PC-9 (cell line): ENCODE data around the gene PXDN. TPM values are rescaled to one million over a fixed set of nuclear protein-coding genes. Genes with fewer than 3 reads are reported as not detected.

ENCODE experiments used
- BruUV-seq: library from RNA; stranded (reverse); fragments of 400-500 nt; replicated peaks from 2 replicates; lab custom pipeline; 2021; lab: Mats Ljungman, UMichigan
- CTCF ChIA-PET: fragments of 300-600 bp; sonication (Branson Sonifier 250); formaldehyde crosslinking; loops from one replicate; lab custom pipeline; 2022; ENCODE audit warnings: antibody characterized with exemption; lab: Charles Lee
- POLR2A ChIA-PET: fragments of 300-600 bp; sonication (Branson Sonifier 250); formaldehyde crosslinking; loops from one replicate; lab custom pipeline; 2022; ENCODE audit warnings: antibody characterized with exemption; ENCODE audit not compliant: unreplicated experiment; lab: Charles Lee
- DNase-seq, 2 experiments: peaks; one replicate each; pipeline versions ENCODE4 v3.0.0 to v3.0.0-alpha.2; 2015 to 2022; ENCODE audit warnings: mixed read lengths in 1 of 2
- H2AFZ ChIP-seq: fragments of 200-600 bp; sonication (generic); 2 replicates; pipeline ENCODE4 v1.8.1; 2017; ENCODE audit warnings: antibody characterized with exemption
- H3F3A ChIP-seq: fragments of 200-600 bp; sonication (generic); 2 replicates; pipeline ENCODE4 v1.8.1; 2017; ENCODE audit warnings: antibody characterized with exemption, mild to moderate bottlenecking, low read depth; ENCODE audit not compliant: insufficient read depth
- H3K27ac ChIP-seq: fragments of 200-600 bp; sonication (generic); 2 replicates; pipeline ENCODE4 v1.6.1; 2016; ENCODE audit warnings: mixed run types
- H3K27me3 ChIP-seq: fragments of 200-600 bp; sonication (generic); 2 replicates; pipeline ENCODE4 v1.6.1; 2016; ENCODE audit warnings: low read depth, mixed run types; ENCODE audit not compliant: insufficient read depth
- H3K36me3 ChIP-seq: fragments of 200-600 bp; sonication (generic); 2 replicates; pipeline ENCODE4 v1.6.1; 2016; ENCODE audit warnings: low read depth, mixed run types
- H3K4me1 ChIP-seq: fragments of 200-600 bp; sonication (generic); replicated peaks from 2 replicates; pipeline ENCODE4 v1.6.1; 2016; ENCODE audit warnings: mixed run types; ENCODE audit not compliant: insufficient read depth
- H3K4me2 ChIP-seq: fragments of 200-600 bp; sonication (generic); 2 replicates; pipeline ENCODE4 v1.6.1; 2017; ENCODE audit warnings: mixed run types
- H3K4me3 ChIP-seq: fragments of 200-600 bp; sonication (generic); 2 replicates; pipeline ENCODE4 v1.6.1; 2016; ENCODE audit warnings: mixed run types
- H3K79me2 ChIP-seq: fragments of 200-600 bp; sonication (generic); 2 replicates; pipeline ENCODE4 v1.6.1; 2017; ENCODE audit warnings: low read depth, mixed run types
- H3K9me2 ChIP-seq: fragments of 200-600 bp; sonication (generic); 2 replicates; pipeline ENCODE4 v1.8.1; 2017; ENCODE audit warnings: mild to moderate bottlenecking; ENCODE audit not compliant: insufficient read depth
- H3K9me3 ChIP-seq: fragments of 200-600 bp; sonication (generic); 2 replicates; pipeline ENCODE4 v1.8.1; 2016; ENCODE audit warnings: low read depth; ENCODE audit not compliant: insufficient read depth
- H4K20me1 ChIP-seq: fragments of 200-600 bp; sonication (generic); 2 replicates; pipeline ENCODE4 v1.8.1; 2017; ENCODE audit not compliant: insufficient read depth
- EZH2 ChIP-seq: fragments of 200-600 bp; sonication (generic); IDR thresholded peaks from 2 replicates; pipeline ENCODE4 v1.8.0; 2017; ENCODE audit warnings: antibody characterized with exemption, low read depth
- intact Hi-C: fragments of 100-400 bp; cut with micrococcal nuclease; formaldehyde crosslinking; loops from one replicate; pipeline ENCODE4 v1.10.0; 2022; ENCODE audit not compliant: unreplicated experiment
- total RNA-seq: library from RNA; stranded (reverse); gene quantifications from 2 replicates; pipeline ENCODE4 v1.2.3, GENCODE V29; 2021
- TF ChIP-seq, protein P1 (sequence below): fragments of 200-600 bp; sonication (generic); conservative IDR thresholded peaks from 2 replicates; pipeline ENCODE4 v1.6.1; 2017; ENCODE audit warnings: mixed run types, antibody characterized with exemption, mild to moderate bottlenecking, moderate library complexity

Gene PXDN
- total RNA-seq, 1 experiment from 2014 or later: 91.1 TPM

- DNase-seq: peak; percentile 77 to 84
- Histone ChIP-seq H3K9me2 (no peaks in the 10 kb centered on the region), H3K36me3 (no peaks in the 10 kb centered on the region), H3K4me1 (peaks cover 23% of the 10 kb centered on the region), H3K27me3 (peaks cover 18% of the 10 kb centered on the region), H3K4me3 (peak overlapping the region; percentile 54; the same call in 1 of the 2 replicates), H4K20me1 (no peaks in the 10 kb centered on the region; the same call in 1 of the 2 replicates), H3K79me2 (no peaks in the 10 kb centered on the region), H2AFZ (no peak overlapping the region), H3K4me2 (peak overlapping the region; percentile 82), H3K27ac (peak overlapping the region; percentile 78), H3F3A (peaks cover 24% of the 10 kb centered on the region), H3K9me3 (no peaks in the 10 kb centered on the region)
- CTCF ChIA-PET: interaction anchor here (1.3 to 1.7 kb wide), 3 partner anchors 34 to 38 kb away, joined by 4 to 6 read pairs (median 5); no protein-coding TSS in a partner anchor
- POLR2A ChIA-PET: interaction anchor here (0.6 kb wide), 1 partner anchor 9 kb away, joined by 5 read pairs; no protein-coding TSS in a partner anchor
- intact Hi-C loops: loop anchor here (1.0 to 5.0 kb wide), 4 partner anchors 33 to 155 kb away; partner anchors contain the start of gene PXDN
- BruUV-seq: no TSS peak
- no peak for TF ChIP-seq EZH2
- TF ChIP-seq, protein P1, sequence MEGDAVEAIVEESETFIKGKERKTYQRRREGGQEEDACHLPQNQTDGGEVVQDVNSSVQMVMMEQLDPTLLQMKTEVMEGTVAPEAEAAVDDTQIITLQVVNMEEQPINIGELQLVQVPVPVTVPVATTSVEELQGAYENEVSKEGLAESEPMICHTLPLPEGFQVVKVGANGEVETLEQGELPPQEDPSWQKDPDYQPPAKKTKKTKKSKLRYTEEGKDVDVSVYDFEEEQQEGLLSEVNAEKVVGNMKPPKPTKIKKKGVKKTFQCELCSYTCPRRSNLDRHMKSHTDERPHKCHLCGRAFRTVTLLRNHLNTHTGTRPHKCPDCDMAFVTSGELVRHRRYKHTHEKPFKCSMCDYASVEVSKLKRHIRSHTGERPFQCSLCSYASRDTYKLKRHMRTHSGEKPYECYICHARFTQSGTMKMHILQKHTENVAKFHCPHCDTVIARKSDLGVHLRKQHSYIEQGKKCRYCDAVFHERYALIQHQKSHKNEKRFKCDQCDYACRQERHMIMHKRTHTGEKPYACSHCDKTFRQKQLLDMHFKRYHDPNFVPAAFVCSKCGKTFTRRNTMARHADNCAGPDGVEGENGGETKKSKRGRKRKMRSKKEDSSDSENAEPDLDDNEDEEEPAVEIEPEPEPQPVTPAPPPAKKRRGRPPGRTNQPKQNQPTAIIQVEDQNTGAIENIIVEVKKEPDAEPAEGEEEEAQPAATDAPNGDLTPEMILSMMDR: no peak
Measured at GRCh38 chr2:1586923-1587840, 157.1 kb downstream of the PXDN start.

DNA sequence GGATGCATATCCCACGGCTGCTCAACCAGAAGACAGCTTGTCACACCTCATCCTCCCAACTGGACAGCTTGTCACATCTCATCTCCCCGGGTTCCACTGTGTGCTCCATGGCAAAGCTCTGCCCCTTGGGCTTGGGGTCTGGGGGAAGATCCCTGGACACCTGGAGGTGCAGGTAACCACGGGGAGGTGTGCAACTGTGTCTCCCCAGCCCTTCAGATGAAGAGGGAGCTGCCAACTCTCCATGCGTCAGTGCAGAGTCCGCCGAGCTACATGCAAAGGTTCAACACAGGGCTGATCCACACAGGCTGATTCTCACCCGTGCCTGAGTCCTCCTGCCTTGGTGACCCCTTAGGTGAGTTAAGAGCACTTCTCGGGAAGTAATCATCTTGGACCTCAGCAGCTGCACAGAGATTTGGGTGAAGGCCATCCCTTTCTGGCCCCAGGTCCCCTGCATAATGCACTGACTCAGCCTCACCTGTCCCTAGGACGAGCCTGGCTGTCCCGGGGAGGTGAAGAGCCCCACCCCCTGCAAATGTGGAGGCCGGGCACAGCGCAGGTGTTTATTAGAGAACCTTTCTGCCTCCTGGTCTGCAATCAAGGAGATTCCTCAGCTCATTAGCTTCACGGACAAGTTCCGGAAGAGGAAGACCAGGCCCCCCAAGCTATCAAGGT lies 157.9 kb downstream of the PXDN start:
- Histone ChIP-seq H3K27me3 (peaks cover 26% of the 10 kb centered on the region), H3K79me2 (no peaks in the 10 kb centered on the region), H3K4me2 (peak overlapping the region; percentile 82), H3F3A (peaks cover 24% of the 10 kb centered on the region), H3K4me3 (peak overlapping the region; percentile 54; the same call in 1 of the 2 replicates), H3K27ac (peak overlapping the region; percentile 78), H3K9me3 (no peaks in the 10 kb centered on the region), H3K9me2 (no peaks in the 10 kb centered on the region), H3K4me1 (peaks cover 23% of the 10 kb centered on the region), H3K36me3 (no peaks in the 10 kb centered on the region), H2AFZ (no peak overlapping the region), H4K20me1 (no peaks in the 10 kb centered on the region; the same call in 1 of the 2 replicates)
- BruUV-seq: TSS peak; percentile 76
- CTCF ChIA-PET: interaction anchor here (0.6 to 1.7 kb wide), 4 partner anchors 9 to 39 kb away, joined by 3 to 6 read pairs (median 4); no protein-coding TSS in a partner anchor
- DNase-seq: peak; percentile 63 to 65
- TF ChIP-seq, protein P1: no peak
- no peak for TF ChIP-seq EZH2
- intact Hi-C loops: loop anchor here (1.0 to 5.0 kb wide), 4 partner anchors 32 to 156 kb away; partner anchors contain the start of gene PXDN
- POLR2A ChIA-PET: interaction anchor here (0.6 kb wide), 1 partner anchor 8 kb away, joined by 5 read pairs; no protein-coding TSS in a partner anchor

- no peaks in the 10 kb centered on the region for H3K9me3 ChIP-seq
- no peaks in the 10 kb centered on the region for H3K79me2 ChIP-seq
- TF ChIP-seq EZH2: no peak
- TF ChIP-seq, protein P1: no peak
- H3K27ac ChIP-seq: peak overlapping the region; percentile 78
- no peaks in the 10 kb centered on the region; the same call in 1 of the 2 replicates for H4K20me1 ChIP-seq
- H3K4me3 ChIP-seq: no peak overlapping the region
- H3K4me2 ChIP-seq: peak overlapping the region; percentile 82
- H3K4me1 ChIP-seq: peaks cover 23% of the 10 kb centered on the region
- H3K27me3 ChIP-seq: peaks cover 20% of the 10 kb centered on the region
- CTCF ChIA-PET: interaction anchor here (1.5 to 1.7 kb wide), 2 partner anchors 34 to 40 kb away, joined by 5 to 6 read pairs; no protein-coding TSS in a partner anchor
- H3F3A ChIP-seq: peaks cover 24% of the 10 kb centered on the region
- H3K36me3 ChIP-seq: no peaks in the 10 kb centered on the region
- H3K9me2 ChIP-seq: no peaks in the 10 kb centered on the region
- no TSS peak for BruUV-seq
- POLR2A ChIA-PET: no interaction called here
- no peak for DNase-seq
- intact Hi-C loops: loop anchor here (1.0 to 5.0 kb wide), 4 partner anchors 31 to 157 kb away; partner anchors contain the start of gene PXDN
- H2AFZ ChIP-seq: no peak overlapping the region
Measured at GRCh38 chr2:1585635-1586034, 158.7 kb downstream of the PXDN start.
